Measurements from ENCODE around the gene GLIS1.

Gene GLIS1

DNA sequence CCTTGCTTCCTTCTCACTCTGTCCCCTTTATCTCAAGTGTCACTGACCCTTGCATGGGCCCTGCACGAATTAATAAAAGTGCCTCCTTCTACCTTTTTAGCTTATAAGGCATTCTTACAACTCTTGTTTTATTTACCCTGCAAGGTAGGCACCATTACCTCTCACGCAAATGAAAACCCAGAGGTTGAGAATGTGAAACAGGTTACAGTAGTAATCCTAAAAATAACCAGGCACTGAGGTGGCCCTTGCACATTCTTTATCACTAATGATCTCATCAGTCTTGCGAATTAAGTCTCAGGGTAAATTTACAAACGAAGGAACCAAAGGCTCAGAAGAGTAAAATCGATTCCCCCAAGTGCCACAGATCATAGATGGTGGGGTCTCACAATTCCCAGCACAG is 3.7 kb downstream of the GLIS1 start:
- DNase-seq, result no peak

DNA sequence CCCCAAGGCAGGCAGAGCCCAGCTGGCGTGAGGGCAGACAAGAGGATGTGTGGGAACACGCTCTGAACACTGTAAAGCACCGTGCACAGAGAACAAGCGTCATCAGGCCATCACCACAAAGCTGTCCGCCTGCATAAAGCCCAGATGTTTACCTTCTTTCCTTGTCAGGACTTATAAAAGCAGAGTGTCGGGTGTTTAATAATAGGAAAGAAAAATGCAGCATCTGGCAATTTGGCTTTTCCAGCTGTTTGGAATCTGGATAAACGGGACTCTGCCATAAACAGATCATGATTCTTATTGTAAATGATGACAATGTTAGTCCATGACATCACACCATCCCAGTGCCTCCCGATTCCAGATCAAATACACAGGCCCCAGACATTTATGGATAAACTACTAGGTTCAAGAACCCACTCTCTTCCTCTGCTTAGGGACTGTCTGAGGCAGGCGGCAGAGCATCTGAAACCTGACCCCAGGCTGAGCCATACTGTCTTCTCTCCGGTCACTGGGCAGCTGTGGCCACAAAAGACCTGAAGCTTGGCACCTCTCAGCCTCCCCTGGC is 4.2 kb downstream of the GLIS1 start:
- DNase-seq, result no peak

DNA sequence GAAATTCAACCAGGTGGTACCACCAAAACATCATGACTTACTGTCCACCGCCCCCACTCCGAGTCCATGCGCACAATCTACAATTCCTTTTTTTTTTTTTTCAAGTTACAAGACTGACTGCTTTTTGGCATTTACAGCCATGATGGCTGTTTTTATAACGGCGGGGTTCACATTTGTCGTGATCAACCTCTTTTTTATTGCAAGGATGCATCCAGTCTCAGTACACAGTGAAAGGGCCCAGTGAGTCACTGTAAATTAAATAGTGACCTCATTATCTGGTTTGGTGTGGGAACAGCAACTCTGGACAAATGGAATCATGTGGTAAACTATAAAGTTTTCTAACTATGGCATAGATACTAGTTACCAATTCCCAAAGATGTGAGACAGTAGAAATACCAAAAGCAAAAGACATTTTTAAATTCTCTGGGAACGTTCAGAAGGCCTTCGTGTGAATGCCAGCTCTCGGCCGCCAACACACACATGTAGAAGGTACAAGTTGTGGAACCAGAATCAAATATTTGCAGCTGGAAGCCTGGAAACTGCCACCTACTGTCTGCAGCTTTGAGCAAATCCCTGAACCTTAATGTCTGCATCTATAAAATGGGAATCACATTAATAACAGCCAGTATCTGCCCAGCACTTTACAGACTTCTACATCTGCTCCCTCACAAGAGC is 4.9 kb downstream of the GLIS1 start:
- DNase-seq, result no peak

DNA sequence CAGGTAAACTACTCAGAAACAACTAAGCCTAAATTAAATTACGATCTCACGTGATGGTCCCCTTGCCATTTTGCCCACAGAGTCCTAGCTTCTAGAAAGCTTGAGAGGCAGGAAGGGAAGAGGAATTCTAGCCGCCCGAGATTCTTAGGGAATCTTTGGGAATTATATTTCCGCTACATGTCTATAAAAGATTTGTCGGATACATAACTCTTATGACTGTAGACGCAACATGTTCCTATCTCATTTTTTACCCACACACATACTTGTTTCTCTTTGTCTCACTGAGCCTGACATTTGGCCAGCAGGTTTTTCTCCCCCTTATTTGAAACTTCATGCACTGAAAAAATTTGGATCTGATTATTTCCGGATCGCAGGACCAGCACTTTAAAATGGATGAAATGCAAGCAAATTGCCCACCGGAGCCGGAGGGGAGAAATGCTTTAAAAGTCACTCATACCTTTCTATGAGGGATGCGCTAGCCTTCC is 5.5 kb downstream of the GLIS1 start:
- DNase-seq, result no peak

DNA sequence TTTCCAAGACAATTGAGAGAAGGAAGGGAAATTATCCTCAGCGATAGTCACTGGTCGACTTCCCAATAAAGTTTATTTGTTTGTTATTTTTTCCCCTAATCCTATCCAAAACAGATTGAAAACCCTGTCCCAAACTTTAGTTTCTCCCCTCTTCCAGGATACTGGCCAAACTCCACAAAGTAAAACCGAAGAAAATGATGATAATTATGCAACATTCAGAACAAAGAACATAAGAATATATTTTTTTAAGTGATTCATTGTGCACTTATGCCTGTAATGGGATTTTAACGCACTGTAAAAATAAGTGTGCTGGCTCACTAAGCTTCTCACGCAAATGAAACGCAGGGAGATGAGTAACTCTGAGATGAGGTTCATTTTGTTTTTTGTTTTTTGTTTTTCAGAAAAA is 6.0 kb downstream of the GLIS1 start:
- no peak for DNase-seq

DNA sequence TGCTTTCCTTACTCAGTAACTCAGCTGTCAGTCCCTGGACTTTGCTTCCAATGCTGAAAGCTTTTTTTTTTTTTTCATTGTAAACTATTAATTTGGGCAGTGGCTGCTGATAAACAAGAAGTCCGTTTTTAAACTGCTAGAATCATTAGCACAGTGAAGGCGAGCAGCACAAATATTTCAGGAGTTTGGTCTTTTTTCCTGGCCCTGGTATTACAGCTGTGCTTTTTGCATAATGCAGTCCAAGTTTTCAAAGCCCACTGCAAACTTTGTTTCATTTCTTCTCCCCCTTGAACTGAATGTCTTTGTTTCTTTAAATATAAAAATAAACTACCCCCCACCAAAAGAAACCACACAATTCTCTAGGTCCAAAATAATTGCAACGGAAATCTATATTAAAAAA is 6.6 kb downstream of the GLIS1 start:
- DNase-seq, result no peak

DNA sequence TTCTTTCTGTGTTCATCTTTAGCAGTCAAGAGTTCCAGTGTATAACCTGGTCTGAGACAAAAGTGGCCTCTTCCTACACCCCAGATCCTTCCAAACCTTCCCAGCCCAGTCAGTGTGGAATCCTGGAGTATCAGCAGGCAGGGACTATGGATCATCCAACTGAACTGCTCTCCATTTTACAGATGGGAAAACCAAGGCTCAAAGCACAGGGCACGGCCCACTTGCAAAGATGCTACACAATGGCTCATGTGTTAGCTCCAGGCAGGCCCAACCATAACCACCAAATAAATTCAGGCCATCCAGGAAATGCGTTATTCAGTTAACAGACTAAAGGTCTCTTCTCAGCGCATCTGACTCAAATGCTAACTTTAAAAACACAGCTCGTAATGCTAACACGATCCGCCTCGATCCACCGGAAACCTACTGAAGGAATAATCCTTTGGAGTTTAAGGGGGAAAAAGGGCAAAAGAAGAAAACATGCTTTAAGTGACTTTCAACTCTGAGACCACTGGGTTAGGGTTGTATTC is 7.1 kb downstream of the GLIS1 start:
- DNase-seq, result no peak

DNA sequence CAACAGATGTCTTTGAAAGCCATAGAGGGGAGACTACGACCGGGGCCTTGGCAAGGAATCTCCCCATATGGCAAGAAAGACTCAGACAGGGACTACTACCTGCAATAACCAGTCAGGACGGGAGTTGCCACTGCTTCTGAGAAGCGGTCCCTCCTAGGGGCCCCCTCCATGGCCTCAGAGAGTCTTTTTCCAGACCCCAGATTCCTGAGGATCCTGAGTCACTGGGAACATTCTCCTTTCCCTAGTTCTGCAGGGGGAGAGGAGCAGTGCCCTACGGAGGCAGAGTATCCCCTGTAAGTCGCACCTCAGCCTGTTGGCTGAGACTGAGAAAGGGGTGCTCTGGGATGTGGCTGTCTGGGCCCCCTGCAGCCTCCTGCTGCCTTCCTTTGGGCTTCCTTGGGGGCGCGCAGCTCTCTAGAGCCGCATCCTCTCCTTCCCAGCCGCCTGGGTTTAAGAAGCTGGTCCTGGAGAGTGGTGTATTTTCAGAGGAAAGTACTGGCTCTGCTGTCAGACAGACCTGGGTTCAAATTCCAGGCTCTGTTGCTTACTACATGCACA is 7.8 kb downstream of the GLIS1 start:
- DNase-seq, result no peak

DNA sequence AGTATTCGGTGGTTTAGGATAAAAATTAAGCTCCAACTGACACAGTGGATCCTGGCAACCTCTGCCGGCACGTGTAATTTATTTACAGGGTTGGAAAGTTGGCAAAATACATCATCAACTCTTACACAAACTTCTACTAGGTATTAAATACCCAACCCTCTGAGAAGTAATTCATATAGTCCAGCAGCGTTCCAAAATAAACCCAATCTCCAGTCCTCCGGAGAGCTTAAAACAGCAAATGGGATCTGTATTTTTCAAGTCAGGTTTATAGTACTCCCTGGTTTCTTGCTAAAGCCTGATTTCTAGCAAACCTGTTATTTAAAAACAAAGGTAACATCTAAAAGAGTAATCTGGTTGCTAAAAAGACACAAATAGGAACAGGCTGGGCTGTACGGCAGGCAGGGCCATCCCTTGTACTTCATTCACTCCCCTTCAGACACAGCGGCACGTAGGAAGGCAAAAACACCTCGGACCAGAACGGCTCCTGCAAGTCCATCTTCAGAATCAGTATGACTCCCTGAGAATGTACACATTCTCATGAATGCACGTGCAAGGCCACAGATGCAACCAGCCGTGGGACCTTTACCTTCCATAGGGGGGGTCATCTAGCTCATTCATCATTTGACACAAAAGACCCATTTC is 8.6 kb downstream of the GLIS1 start:
- DNase-seq, result no peak

DNA sequence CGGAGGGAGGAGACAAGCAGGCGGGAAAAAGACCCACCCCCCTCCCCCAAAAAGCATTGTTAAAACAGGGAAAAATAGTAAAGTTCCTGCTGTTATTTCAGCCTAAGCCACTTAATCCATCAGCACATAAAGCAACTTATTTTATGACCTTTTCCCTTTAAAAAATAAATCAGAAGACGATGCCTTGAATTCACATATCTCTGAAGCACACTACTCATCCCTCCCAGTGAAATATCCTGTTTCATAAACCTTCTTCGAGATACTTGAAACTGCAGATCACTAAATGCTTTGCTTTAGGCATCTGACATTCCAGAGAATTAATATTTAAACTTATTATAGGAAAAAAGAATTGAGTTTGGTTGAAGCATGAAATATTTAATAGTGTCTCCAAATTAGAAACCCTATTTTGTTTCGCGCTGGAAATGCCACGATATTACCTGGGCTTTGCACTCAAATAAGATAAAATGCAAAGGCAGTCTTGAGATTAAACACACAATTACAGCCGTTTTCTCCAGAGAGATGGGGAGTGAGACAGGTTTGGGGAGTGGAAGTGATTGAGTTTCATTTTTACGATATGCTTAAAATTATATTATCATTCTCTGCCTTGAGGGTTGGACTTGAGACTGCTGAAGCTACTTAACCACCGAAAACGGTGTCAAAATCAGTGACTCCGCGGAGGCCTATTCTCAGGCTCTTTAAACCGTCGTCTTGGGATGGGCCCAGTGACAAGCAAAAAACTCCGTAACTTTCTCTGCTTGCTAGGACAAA is 9.3 kb downstream of the GLIS1 start:
- no peak for DNase-seq

DNA sequence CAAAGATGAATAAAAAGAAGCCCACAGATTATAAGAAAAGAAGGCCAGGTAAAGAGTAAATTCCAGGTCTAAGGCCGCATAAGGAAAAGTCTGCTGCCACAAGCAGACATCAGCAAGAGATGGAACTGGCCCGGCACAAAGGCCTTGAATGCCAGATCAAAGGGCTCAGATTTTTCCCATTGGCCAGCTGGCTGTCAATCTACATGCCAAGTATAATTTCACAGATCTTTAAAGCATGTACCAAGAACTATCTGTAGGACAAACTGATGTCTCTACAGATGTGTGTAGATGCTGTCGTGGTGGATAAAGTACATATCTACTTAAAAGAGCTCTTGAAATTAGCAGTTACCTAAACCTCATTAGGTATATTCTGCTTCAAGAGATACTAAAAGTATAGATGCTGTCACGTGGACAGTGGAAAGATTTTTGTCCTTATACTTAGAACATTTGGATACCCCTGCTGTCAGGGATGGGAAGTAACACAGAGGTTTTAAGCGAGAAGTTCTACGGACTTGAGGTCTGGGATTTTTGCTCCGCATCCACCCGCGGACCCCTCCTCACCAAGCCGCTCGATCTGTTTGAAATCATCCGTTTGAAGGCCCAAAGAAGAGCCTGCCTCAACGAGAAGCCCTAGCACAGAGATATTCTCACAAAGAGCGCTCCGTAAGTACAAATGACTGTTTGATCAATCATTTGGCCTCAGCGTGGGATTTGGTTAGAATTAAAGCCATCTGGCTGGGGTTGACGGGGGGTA is 10.1 kb downstream of the GLIS1 start:
- DNase-seq, result no peak

DNA sequence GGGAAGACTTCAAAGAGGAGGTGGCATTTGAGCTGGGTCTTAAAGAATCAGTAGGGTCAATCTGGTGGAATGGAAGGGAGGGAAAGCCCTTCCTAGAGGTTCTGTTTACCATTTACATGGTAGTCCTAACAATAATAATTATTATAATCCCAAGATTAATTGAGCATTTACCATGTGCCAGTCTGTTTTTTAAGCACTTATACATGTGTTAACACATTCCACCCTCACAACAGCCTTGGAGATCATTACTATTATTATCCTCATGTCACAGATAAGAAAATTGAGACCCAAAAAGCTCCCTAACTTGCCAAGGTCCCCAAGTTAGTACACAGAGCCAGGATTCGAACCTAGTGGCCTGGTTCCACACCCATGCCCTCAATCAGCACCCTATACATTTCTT is 10.8 kb downstream of the GLIS1 start:
- no peak for DNase-seq

DNA sequence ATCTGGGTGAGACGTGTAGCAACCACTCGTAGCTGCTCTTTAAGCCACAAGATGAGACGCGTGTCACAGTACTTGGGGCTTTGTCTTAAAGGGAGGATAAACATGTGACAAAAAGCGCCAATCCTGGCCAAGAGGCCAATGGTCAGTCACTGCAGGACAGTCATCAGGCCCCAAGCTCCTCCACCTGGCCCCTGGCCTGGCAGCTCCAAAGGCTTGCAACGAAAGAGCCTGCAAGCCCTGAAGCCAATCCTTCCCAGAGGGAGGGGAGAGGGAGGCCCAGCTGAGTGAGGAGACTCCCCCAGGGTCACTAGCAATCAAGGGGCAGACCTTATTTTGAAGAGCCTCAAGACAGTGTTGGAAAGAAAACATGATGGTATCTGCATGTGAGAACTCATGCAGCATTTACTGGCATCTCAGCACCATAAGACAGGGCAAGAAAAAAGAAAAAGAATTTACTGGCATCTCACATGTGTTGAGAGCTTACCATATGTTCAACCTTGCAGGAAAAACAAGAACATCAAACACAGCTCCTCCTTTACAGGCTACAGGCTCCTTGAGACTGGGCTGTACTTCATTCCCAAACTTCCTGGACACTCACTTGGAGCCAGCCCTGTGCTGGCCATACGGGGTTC is 11.4 kb downstream of the GLIS1 start:
- DNase-seq, result no peak

DNA sequence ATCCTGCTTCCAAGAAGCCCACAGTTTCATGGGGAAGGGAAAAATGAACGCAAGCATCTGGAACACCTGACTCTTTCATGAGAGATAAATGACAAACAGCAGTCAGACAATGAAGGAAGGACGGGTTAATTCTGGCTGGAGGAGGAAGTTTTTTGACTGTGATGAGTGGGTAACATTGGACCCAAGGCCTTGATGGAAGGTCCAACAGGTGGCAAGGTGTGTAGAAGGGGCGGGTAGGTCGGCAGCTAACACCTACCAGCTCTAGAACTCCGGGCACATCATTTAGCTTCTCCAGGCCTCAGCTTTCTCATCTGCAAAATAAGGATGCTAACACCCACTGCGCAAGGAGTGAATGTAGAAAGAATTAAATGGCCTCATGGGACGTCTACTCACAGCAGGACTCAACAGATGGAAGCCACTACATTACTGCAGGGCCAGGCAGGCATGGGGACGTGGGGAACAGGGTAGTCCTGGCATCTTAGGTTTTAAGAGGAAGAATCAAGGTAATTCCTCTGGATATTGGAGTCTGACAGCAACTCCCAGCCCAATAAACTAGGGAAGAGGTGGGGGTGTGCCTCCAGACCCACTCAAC is 12.9 kb downstream of the GLIS1 start:
- no peak for DNase-seq

DNA sequence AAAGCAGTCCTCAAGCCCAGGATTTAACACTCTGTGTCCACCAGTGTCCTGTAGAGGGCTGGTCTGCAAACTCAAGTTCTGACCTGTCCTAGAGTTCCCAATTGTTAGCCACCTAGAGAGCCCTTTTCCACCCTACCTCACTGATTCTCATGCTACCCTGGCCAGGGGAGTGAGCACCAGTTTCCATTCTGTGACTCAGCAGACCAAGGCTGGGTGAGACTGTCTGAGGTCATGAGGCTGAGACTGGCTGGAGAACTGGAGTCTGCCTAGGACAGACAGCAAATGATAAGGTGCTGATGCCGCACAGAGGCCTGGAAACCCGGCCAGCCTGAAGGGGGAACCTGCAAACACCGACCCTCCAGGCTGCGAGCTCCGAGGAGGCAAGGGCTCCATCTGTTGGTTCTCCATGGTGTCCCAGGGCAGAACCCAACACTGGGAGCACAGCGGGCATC is 13.7 kb downstream of the GLIS1 start:
- no peak for DNase-seq

DNA sequence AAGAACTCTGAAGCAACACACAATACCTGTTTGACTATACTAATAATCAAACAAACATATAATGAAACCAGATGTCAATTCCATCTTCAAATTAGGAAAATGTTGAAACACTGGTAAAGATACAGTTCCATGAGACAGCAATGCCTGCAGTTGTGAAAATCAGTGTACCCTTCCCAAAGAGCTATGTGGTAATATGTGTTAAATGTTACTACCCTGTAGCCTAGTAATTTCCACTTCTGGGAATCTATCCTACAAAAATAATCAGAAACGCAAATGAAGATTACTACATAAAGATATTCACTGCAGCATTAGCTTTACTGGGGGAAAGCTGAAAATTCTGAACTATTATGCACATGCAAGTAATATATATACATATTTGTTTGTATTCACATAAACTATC is 16.9 kb downstream of the GLIS1 start:
- DNase-seq, result no peak

DNA sequence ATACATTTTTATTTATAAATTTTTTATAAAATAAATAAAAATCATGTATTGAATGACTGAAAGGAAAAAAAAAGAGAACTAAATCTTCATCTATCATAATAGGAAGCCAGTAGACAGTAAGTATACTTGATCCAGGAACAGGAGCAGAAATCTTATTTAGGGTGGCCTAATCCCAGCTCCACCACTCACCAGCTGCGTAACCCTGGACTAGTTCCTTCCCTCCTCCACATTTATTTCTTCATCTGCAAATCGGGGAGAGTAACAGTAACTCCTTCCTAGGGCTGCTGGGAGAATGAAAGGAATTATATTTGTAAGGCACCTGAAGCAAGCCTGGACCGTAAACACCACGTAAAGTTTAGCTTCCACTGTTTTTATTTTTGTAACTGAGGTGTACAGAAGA is 17.9 kb downstream of the GLIS1 start:
- DNase-seq, result no peak

DNA sequence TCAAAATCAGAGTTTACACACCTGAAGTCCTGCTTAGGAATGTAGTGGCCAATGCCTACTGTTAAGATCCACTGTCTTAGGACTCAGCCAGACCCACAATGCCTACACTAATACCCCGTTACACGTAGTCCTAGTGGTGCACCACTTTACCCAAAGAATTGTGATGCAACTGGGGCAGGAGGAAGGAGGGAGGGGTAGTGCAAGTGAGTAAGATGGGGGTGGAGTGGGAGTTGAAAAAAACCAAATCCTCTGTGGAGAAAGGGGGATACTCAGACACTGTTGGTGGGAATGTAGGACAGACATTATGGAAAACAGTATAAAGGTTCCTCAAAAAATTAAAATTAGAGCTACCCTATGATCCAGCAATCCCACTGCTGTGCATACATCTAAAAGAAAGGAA is 19.5 kb downstream of the GLIS1 start:
- DNase-seq, result no peak

DNA sequence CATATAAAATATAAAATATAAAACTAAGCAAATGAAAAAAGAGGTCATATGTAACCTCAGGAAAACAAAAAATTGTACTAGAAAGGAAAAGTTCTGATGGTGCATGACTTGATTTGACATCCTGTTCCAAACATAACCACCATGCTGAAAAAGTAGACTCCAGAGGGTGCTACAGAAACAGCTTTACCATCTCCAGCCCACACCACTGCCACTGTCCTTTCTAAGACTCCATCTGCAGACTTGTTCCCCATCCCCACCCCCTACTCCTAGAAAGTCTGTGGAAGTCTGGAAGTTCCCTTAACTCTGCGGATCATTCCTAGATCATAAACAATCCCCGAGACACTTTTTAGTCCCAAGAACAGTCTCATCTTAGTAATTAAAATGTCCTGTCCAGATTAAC is 20.5 kb downstream of the GLIS1 start:
- no peak for DNase-seq

DNA sequence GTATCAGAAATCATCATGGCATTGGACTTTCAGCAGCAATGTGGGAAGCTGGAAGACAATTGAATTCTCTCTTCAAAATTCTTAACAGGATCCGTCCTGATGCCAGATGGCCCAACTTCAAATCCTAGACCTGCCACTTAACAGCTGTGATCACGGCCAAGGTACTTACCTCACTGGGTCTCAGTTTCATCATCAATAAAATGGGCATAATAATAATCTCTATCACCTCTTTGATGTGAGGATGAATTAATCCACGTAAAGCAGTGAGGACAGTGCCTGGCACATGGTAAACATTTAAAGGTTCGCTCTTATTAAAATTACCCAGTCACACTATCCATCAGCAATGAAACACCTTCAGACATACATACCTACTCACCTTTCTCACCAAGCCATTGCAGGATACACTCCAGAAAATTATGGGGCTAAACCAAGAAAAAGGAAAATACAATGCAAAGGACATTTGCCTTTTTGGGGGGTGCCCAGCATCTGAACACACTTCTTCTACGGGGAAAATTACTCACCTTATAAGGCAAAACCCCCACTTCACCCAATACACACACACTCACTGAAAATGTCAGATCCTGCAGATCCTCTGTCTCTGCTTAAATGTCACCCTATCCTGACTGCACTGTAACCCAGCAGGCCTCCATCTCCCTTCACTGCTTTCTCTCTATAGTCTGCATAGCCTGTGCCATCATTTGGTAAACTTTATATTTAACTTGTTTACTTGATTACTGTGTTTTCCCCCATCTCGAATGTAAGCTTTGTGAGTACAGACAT is 21.7 kb downstream of the GLIS1 start:
- DNase-seq, result no peak

DNA sequence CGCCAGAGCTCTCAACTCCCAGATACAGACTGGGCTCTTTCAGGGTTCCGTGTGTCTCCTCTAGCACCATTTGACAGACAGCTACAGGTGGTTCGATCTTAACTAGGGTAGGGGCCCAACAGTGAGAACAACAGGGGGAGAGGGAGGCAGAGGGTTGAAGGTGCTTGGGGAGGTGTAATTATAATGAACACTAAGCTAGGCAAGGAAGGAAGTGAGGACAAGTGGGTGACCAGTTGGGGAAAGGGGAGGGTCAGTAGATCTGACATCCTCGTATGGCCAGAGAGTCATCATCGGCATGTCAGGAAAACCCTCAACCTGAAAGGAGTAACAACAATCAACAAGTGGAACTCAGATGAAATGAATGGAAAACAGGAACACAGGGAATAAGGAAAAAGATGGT is 22.8 kb downstream of the GLIS1 start:
- no peak for DNase-seq

All from NCI-H2081 treated with DMSO at 0.1 percent for 48 hours (cell line).